ENCODE measurements around the gene NEK8. TPM values are rescaled to one million over a fixed set of nuclear protein-coding genes. Genes with fewer than 3 reads are reported as not detected.

The NEK8 gene
- total and polyA plus RNA-seq, 9 of the 15 experiments (the other 6 are each of a cell fraction or from before 2014, with no cell fraction given), result 0.98 to 16.6 (median 4.6) TPM

DNA sequence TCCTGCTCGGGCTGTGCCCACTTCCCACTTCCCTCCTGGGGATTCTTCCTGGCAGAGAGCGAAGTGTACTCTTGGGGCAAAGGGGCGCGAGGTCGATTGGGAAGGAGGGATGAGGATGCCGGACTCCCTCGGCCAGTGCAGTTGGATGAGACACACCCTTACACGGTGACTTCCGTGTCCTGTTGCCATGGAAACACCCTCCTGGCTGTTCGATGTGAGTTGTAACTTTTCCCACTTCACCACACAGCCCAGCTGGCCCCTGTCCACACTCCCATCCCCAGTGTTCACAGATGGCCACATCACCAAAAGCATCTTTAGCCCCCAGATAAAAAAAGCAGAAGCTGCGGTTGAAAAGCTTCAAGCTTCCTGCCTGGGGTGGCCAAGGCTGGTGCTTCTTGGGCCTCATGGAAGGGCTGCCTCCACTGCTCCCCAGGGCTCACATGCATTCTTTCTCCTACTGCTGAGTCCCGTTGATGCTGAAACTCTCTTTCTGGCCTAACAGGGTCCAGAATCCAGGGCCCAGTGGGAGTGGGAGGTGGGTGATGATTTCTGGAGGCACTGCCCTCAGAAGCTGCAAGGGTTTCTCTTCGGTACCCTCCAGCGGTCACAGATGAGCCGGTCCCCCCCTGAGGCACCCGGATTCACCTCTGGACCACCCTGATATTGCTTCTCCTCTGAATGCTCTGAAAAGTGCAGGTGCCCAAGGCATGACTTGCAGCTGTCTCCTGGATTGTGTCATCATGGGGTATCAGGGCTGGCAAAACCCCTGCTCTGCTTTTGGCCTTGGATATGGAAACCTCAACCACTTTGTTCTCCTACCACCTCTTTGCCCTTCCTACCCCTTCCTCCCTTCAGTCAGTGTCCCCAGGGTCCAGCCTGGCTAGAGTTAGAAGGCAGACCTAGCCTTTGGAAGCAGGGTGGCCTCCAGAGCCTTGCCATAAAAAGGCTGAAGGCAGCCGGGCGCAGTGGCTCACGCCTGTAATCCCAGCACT lies 13.1 kb downstream of the NEK8 start (continued):
- TF ChIP-seq TOE1 (IDR thresholded peaks at IDR 0.05; ENCODE audit: borderline replicate concordance) (no peak), TOE1 (CRISPR knock-in tag; IDR thresholded peaks at IDR 0.05; ENCODE audit: borderline replicate concordance, low read depth) (no peak), ZNF699 (CRISPR knock-in tag; IDR thresholded peaks at IDR 0.05; ENCODE audit: insufficient replicate concordance) (no peak), CBFA2T3 (IDR thresholded peaks at IDR 0.05) (peak; percentile 81), BCOR (IDR thresholded peaks at IDR 0.05) (no peak), RAD21 (CRISPR knock-in tag; conservative IDR thresholded peaks at IDR 0.05 in 1 of 2, IDR thresholded peaks at IDR 0.05 in 1 of 2) (no peak), HSF4 (CRISPR knock-in tag; IDR thresholded peaks at IDR 0.05; ENCODE audit: borderline replicate concordance) (no peak), FOXJ2 (tag; IDR thresholded peaks at IDR 0.05) (no peak), CBX1 (IDR thresholded peaks at IDR 0.05; ENCODE audit: low read depth) (no peak), SIN3A (IDR thresholded peaks at IDR 0.05; ENCODE audit: borderline replicate concordance in 2 of 2, control insufficient read depth in 1 of 2, low read depth in 2 of 2, low read length in 2 of 2) (peak in 1 of 2 experiments; percentile 48; a peak in 1 of 4 replicates), KLF16 (IDR thresholded peaks at IDR 0.05) (peak; percentile 93), MCM5 (IDR thresholded peaks at IDR 0.05; ENCODE audit: low read depth) (no peak), MEF2D (tag; conservative IDR thresholded peaks at IDR 0.05; ENCODE audit: low read depth) (no peak), BRD9 (IDR thresholded peaks at IDR 0.05; ENCODE audit: low read depth, partially characterized antibody) (no peak), CCAR2 (IDR thresholded peaks at IDR 0.05; ENCODE audit: low read depth, low read length) (no peak), KLF6 (CRISPR knock-in tag; IDR thresholded peaks at IDR 0.05; ENCODE audit: borderline replicate concordance) (no peak), STAT5A (IDR thresholded peaks at IDR 0.05; ENCODE audit: borderline replicate concordance, low read length) (peak; percentile 30; the same call in 1 of the 2 replicates)
- TF ChIP-seq, protein P1, sequence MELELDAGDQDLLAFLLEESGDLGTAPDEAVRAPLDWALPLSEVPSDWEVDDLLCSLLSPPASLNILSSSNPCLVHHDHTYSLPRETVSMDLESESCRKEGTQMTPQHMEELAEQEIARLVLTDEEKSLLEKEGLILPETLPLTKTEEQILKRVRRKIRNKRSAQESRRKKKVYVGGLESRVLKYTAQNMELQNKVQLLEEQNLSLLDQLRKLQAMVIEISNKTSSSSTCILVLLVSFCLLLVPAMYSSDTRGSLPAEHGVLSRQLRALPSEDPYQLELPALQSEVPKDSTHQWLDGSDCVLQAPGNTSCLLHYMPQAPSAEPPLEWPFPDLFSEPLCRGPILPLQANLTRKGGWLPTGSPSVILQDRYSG (tag; conservative IDR thresholded peaks at IDR 0.05; ENCODE audit: low read depth), result no peak

Data from K562 (cell line).